Pancreas (tissue), 10 donors: ENCODE results near the gene MYO18A. TPM values are rescaled to one million over a fixed set of nuclear protein-coding genes. Genes with fewer than 3 reads are reported as not detected.
A peak's percentile ranks its signal among the peaks of the same experiment; 100 is the strongest.

Source experiments
- ATAC-seq, 4 donors: fragments of 200-7000 bp; cut with Tn5 transposase; one replicate each; pipeline versions ENCODE4 v1.8.0 to v1.9.1; 2020; ENCODE audit warnings: mild to moderate bottlenecking in 4 of 4, moderate library complexity in 4 of 4
- DNase-seq, 6 donors: peaks; one replicate each; pipeline ENCODE4 v3.0.0-alpha.2; 2020
- FAIRE-seq: peaks from 2 replicates; lab custom pipeline; 2012; peaks lifted over from hg19 to GRCh38; lab: Jason Lieb, UNC
- H3K27ac ChIP-seq, 4 donors: fragments of 200-600 bp; sonication (generic); 1 replicate in 3 of 4; 2 replicates in 1 of 4; pipeline versions ENCODE4 v1.5.0 to v1.8.0; 2020
- H3K27me3 ChIP-seq, 4 donors: fragments of 200-600 bp; one replicate each; pipeline ENCODE4 v1.8.0; 2021
- H3K36me3 ChIP-seq, 3 donors: fragments of 200-600 bp; sonication (generic) in 1 of 3; one replicate each; pipeline versions ENCODE4 v1.5.0 to v1.8.0; 2020 to 2021
- H3K4me1 ChIP-seq, 3 donors: fragments of 200-600 bp; one replicate each; pipeline ENCODE4 v1.8.0; 2021
- H3K4me3 ChIP-seq, 4 donors: fragments of 200-600 bp; sonication (generic) in 2 of 4; one replicate each; pipeline versions ENCODE4 v1.5.0 to v1.8.0; 2020 to 2021
- H3K9me3 ChIP-seq, 4 donors: fragments of 200-600 bp; one replicate each; pipeline ENCODE4 v1.8.0; 2021
- whole genome bisulfite sequencing, 2 donors: extraction: QIAGEN DNeasy Blood & Tissue Kit; methylation state at CpG; one replicate each; pipeline ENCODE4 v1.1.7; 2013; 5-methylcytosine and 5-hydroxymethylcytosine counted together
- intact Hi-C, 3 donors: fragments of 100-400 bp; cut with DNase I; formaldehyde crosslinking; loops; one replicate each; pipeline versions ENCODE4 v1.11.1 to v1.14.2; 2022
- polyA plus RNA-seq, 2 donors: library from polyadenylated mRNA; stranded (reverse); fragments of 200-250 nt; gene quantifications; one replicate each; pipeline ENCODE4 v1.2.3, GENCODE V29; 2013
- total RNA-seq, 6 donors: library from RNA; stranded (reverse); fragmentation: NEBNext Ultra II Directional in 4 of 6; extraction: Animal tissue kit (Norgen Biotek cat#: 25700) in 4 of 6; gene quantifications; one replicate each; pipeline versions ENCODE4 v1.2.1 to v1.2.4, GENCODE V29; 2021 to 2023
- TF ChIP-seq, protein P1 (sequence below), 4 donors: fragments of 200-600 bp; sonication (generic) in 3 of 4; IDR thresholded peaks; one replicate each; pipeline versions ENCODE4 v1.5.0 to v1.8.0; 2021; ENCODE audit warnings: antibody characterized with exemption in 4 of 4
- donor health status: healthy with polysubstance abuse.
- donor health status: DM: no; HTN: no; CAD: no; lungs with moderate emphysema.
- donor health status: DM: no; HTN: no; CAD: no.
- donor health status: control.
- donor health status: control.
- donor health status: Bipolar disorder and iron deficiency.
- donor health status: DM: yes; HTN: yes; CAD: no.
- donor health status: DM: no; HTN: no; CAD: no.
- donor health status: DM: no; HTN: no; CAD: no.
- donor health status: DM: yes; HTN: yes; CAD: no.

The MYO18A gene
- total and polyA plus RNA-seq, 8 donors, result 21.3 to 85.3 (median 33.5) TPM

GRCh38 chr17:29176558-29177351 lies 3.4 kb downstream of the MYO18A start:
- peak overlapping the region; percentile 87 to 94 (median 90) for H3K27ac ChIP-seq
- H3K36me3 ChIP-seq, result no peaks in the 10 kb centered on the region
- DNase-seq (peak; percentile 87 to 97 (median 91)), ATAC-seq (peak; percentile 61 to 81 (median 70)), FAIRE-seq (no peak)
- H3K27me3 ChIP-seq, result no peaks in the 10 kb centered on the region
- intact Hi-C loops, result no loop called here
- TF ChIP-seq, protein P1, sequence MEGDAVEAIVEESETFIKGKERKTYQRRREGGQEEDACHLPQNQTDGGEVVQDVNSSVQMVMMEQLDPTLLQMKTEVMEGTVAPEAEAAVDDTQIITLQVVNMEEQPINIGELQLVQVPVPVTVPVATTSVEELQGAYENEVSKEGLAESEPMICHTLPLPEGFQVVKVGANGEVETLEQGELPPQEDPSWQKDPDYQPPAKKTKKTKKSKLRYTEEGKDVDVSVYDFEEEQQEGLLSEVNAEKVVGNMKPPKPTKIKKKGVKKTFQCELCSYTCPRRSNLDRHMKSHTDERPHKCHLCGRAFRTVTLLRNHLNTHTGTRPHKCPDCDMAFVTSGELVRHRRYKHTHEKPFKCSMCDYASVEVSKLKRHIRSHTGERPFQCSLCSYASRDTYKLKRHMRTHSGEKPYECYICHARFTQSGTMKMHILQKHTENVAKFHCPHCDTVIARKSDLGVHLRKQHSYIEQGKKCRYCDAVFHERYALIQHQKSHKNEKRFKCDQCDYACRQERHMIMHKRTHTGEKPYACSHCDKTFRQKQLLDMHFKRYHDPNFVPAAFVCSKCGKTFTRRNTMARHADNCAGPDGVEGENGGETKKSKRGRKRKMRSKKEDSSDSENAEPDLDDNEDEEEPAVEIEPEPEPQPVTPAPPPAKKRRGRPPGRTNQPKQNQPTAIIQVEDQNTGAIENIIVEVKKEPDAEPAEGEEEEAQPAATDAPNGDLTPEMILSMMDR (IDR thresholded peaks at IDR 0.05), result no peak
- peaks cover 24 to 39% (median 36%) of the 10 kb centered on the region in 3 donors for H3K4me1 ChIP-seq
- WGBS, 2 donors, result 1% methylated on average over 33 to 51 of the region's 51 CpGs
- H3K4me3 ChIP-seq, result peak overlapping the region; percentile 26 to 50 (median 39)
- no peaks in the 10 kb centered on the region for H3K9me3 ChIP-seq

- 89 to 90% methylated on average over 6 of the region's 6 CpGs for WGBS, 2 donors
- ATAC-seq, result no peak
- FAIRE-seq, result no peak
- TF ChIP-seq, protein P1 (IDR thresholded peaks at IDR 0.05), result no peak
- H3K36me3 ChIP-seq, result no peaks in the 10 kb centered on the region
- no peaks in the 10 kb centered on the region for H3K27me3 ChIP-seq
- no peak overlapping the region for H3K4me3 ChIP-seq
- H3K27ac ChIP-seq, result peak overlapping the region; percentile 87 to 94 (median 90)
- intact Hi-C loops, result no loop called here
- H3K9me3 ChIP-seq, result no peaks in the 10 kb centered on the region
- peaks cover 24 to 36% (median 33%) of the 10 kb centered on the region in 3 donors for H3K4me1 ChIP-seq
- DNase-seq, result no peak
These were observed 4.8 kb downstream of the MYO18A start for GRCh38 chr17:29175349-29175748.

DNA sequence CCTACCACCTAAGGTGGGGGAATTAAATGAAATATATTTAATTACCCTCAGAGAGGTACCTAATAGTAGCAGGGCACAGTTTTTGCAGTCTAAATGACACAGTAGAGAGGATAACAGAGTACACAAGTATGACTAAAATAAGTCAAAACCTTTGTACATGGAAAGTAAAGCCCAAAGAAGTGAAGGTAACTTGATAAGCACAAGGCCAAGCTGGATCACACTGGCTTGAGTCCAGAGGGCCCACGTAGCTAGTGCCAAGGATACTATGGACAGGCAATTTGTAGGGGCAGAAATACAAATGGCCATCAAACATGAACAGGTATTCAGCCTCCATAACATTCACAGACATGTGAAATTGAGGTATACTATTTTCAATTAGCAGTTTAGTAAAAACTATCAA lies 7.6 kb downstream of the MYO18A start:
- 20% methylated on average over 1 of the region's 1 CpG for WGBS, 2 donors
- Histone ChIP-seq H3K27me3 (no peaks in the 10 kb centered on the region), H3K4me3 (no peak overlapping the region), H3K36me3 (no peaks in the 10 kb centered on the region), H3K27ac (peak overlapping the region in 1 of 4 donors; percentile 30), H3K9me3 (no peaks in the 10 kb centered on the region), H3K4me1 (peaks cover 23 to 28% (median 26%) of the 10 kb centered on the region in 3 donors)
- intact Hi-C loops, result no loop called here
- ATAC-seq (peak in 1 of 4 donors; percentile 7), FAIRE-seq (no peak), DNase-seq (peak in 1 of 6 donors; percentile 32)
- TF ChIP-seq, protein P1 (IDR thresholded peaks at IDR 0.05), result no peak

DNA sequence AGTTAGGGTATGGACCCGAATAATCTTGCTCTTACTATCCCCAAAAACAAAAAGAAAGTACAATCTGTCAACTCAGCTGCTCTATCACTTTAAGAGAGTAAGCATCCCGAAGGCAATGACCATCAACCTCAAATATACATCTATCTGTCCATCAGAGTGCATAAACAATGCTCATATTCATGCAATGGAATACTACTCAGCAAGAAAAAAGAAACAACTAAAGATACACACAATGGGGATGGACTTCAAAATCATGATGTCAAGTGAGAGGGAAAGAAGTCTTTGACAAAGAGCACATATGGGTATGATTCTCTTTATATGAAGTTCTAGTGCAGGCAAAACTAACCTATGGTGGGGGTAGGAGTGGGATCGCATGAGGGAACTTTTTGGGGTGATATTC lies 9.5 kb downstream of the MYO18A start:
- Histone ChIP-seq H3K36me3 (peaks cover 0 to 8% (median 6%) of the 10 kb centered on the region in 3 donors), H3K9me3 (no peaks in the 10 kb centered on the region), H3K27me3 (no peaks in the 10 kb centered on the region), H3K4me3 (no peak overlapping the region), H3K27ac (no peak overlapping the region), H3K4me1 (peaks cover 12 to 16% (median 13%) of the 10 kb centered on the region in 3 donors)
- DNase-seq, result no peak
- no peak for ATAC-seq
- WGBS, 2 donors, result 90 to 91% methylated on average over 3 of the region's 3 CpGs
- intact Hi-C loops, result no loop called here
- FAIRE-seq, result no peak
- TF ChIP-seq, protein P1 (IDR thresholded peaks at IDR 0.05), result no peak
